Measurements from ENCODE around the gene PER3. TPM values are rescaled to one million over a fixed set of nuclear protein-coding genes. Genes with fewer than 3 reads are reported as not detected.

Gene PER3
- total RNA-seq, 4 donors from 2014 or later = 11.9 to 39.2 (median 24.4) TPM

DNA sequence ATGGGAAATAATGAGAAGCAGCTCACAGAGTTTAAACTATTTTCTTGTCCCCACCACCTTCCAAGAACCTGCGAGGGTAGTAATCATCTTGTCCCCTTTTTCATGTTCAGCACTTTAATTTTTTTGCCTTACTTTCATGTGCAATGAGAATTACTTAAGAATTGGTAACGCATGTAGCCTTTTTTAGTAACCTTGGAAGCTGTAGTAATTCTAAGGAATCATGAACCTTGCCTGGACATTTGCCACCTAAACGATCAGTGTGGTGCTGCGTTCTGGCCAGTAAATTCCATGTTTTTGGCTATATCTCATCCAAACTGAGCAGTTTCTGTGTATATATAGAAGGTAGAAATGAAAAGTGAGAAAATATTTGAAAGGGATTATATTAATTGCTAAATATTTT lies 16.9 kb upstream of the PER3 start:
- TF ChIP-seq, protein P1, sequence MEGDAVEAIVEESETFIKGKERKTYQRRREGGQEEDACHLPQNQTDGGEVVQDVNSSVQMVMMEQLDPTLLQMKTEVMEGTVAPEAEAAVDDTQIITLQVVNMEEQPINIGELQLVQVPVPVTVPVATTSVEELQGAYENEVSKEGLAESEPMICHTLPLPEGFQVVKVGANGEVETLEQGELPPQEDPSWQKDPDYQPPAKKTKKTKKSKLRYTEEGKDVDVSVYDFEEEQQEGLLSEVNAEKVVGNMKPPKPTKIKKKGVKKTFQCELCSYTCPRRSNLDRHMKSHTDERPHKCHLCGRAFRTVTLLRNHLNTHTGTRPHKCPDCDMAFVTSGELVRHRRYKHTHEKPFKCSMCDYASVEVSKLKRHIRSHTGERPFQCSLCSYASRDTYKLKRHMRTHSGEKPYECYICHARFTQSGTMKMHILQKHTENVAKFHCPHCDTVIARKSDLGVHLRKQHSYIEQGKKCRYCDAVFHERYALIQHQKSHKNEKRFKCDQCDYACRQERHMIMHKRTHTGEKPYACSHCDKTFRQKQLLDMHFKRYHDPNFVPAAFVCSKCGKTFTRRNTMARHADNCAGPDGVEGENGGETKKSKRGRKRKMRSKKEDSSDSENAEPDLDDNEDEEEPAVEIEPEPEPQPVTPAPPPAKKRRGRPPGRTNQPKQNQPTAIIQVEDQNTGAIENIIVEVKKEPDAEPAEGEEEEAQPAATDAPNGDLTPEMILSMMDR (IDR thresholded peaks at IDR 0.05; ENCODE audit: low read depth) = no peak

DNA sequence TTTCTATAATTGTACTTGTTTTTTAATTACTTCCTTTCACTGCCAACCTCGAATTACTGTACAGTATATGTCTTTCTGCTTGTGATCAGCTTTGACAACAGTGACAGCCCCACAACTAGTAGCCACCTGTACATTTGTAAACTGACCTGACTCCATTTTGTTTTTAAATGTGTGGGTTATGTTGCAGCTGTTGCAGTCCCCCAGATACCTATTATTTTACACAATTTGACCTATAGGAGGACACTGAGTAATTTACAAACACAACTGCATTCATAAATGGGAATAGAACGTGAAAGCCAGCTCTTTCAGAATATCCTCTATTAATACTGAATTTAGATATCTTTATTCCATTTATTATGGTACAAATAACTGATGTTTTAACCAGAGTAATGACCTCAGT lies 15.5 kb upstream of the PER3 start:
- TF ChIP-seq, protein P1 (IDR thresholded peaks at IDR 0.05; ENCODE audit: low read depth) = no peak

DNA sequence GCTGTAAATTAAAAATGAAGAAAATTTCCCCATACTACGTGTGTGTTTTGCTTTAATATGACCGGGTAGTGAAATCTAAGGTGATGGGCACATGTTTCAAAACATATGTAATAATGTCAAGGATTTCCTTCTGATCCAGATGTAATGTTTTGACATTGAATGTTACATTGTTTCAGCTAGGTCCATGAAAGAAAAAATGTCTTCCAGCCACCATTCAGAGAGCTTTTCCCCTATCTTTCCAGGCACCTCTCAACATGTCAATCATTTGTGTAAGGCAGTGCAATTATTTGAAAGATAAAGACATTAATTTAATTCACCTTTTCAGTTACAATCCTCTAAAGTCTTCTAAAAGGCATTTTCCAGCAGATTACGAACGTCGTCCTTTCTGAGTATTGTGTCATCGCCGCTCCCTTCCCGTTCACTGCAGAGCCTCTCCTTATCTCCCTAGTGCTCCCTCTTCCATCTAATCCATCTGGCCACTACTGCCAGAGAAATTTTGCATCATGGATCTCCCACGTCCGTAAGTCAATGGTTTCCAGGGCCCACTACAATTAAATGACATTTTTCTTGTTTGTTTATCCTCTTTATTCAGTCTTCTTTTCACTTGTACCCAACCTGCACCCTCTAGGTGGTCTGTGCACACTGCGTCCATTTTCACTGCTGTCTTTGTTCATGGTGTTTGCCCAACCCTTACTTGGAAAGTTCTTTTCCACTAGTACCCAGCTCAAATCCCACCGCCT lies 14.2 kb upstream of the PER3 start:
- TF ChIP-seq, protein P1 (IDR thresholded peaks at IDR 0.05; ENCODE audit: low read depth) = no peak

DNA sequence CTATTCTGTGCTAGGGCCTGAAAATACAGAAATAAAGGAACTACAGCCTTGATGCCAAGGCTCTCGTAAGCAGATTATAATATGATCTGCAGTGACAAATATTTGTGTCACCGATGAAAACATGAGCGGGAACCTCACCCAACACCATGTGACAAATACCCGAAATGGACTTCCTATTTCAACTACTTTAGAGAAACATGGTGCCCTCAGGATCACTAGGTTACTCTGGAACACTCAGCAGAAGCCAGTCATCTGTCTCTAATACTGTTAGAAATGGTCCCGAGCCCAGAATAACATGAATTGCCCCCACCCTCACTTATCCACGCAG lies 13.5 kb upstream of the PER3 start:
- TF ChIP-seq, protein P1 (IDR thresholded peaks at IDR 0.05; ENCODE audit: low read depth) = no peak

DNA sequence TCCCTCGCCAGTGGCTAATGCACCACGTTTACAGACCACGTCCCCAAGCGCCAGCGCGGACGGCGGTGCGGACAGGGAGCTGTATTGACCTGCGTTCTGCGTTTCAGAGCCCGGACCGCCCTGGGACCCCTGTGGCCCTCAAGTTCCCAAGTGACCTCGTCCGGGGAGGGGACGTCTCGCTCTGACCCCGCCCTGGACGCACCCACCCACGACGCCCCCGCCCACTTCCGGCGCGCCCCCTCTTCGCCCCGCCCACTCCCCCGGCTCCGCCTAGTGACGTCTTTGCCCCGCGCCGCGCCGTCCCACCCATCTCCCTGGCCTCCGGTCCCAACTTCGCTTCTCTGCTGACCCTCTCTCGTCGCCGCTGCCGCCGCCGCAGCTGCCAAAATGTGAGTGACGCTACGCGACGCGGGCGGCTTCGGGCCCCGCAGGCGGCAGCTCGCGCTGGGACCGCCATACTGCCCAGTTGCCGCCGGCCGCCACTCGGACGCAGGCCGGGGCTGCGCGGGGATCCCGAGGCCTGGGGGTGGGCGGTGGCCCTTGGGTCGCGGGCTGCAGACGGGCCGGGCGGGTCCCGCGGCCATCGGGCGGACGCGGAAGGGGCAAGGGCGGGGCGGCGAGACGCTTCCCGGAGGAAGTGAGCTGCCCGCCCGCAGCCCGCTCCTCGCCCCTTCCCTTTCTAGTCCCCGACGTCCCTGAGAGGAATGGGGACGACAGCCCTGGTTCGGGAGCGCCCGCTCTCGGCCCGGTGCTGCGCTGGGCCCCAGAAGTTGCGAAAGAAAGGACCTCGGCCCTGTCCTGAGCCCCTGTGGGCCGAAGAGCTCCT lies 12.9 kb upstream of the PER3 start, which contains the start of gene VAMP3:
TSS of gene VAMP3 (plus strand) at position 300 of the 826 bp plus-strand sequence. CDS start at position 388, 88 bp downstream.
- TF ChIP-seq, protein P1 (IDR thresholded peaks at IDR 0.05; ENCODE audit: low read depth) = no peak

DNA sequence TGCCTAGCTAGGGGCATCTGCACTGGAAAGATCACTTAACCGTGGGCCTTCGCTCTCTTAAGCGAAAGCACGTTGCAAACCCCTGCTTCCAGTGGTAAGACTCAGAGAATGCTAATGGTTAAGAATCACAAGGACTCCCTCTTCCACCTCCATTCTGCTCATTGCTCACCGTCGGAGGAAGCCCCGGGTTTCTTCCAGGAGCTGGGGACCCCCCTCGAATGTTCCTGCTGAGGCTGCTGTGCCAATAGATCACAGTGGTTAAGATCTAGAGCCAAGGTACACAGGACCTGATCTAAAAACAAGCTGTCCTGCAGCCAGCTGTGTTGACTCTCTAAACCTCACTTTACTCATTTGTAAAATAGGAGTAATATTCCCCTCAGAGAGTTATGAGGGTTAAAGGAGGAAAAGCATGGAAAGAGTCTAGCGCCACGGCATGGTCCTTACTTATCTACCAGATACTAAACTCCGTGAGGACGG lies 12.2 kb upstream of the PER3 start:
- TF ChIP-seq, protein P1 (IDR thresholded peaks at IDR 0.05; ENCODE audit: low read depth) = no peak

DNA sequence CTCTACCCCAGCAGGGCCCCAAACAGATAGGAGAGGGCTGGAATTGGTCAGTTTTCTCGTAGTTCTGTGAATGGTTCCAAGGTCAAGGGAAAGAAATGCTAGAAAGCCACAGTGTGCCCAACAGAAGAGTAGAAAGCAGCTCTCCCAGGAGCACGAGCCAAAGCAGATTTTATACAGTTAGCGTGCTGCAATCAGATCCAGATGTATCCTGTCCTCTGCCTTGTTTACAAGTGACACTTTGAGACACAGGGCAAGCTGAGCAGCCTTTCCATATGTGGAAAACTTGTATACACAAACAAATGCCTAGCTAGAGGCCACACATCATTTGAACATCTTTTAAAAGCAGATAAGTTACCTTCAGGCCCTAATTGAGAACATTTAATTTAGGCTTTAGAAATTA lies 6.5 kb upstream of the PER3 start:
- TF ChIP-seq, protein P1 (IDR thresholded peaks at IDR 0.05; ENCODE audit: low read depth) = no peak

Measured in subcutaneous adipose tissue (tissue), 4 donors.